GM10248 (cell line): ENCODE measurements around the gene POU2F3.
A peak's percentile ranks its signal among the peaks of the same experiment; 100 is the strongest.

Experiments used
- CTCF ChIA-PET: fragments of 300-600 bp; sonication (Branson Sonifier 250); formaldehyde crosslinking; extraction: SDS; loops from one replicate; lab custom pipeline; 2021; ENCODE audit warnings: antibody characterized with exemption; lab: Yijun Ruan, JAX
- POLR2A ChIA-PET: fragments of 350-650 bp; sonication (Branson Sonifier 250); formaldehyde crosslinking; extraction: SDS; loops from one replicate; lab custom pipeline; 2020; ENCODE audit warnings: antibody characterized with exemption; lab: Yijun Ruan, JAX
- DNase-seq: peaks from one replicate; pipeline ENCODE4 v3.0.0; 2012; ENCODE audit errors: extremely low spot score
- CTCF ChIP-seq: IDR thresholded peaks from 2 replicates; pipeline ENCODE4 v1.5.1; 2012; ENCODE audit warnings: mild to moderate bottlenecking, low read depth; ENCODE audit errors: extremely low read depth, missing control alignments, control extremely low read depth

The POU2F3 gene

GRCh38 chr11:120235024-120235628, 4.8 kb upstream of the POU2F3 start:
- POLR2A ChIA-PET, result no interaction called here
- DNase-seq, result peak; percentile 83

GRCh38 chr11:120236169-120237107, 3.5 kb upstream of the POU2F3 start:
- DNase-seq, result no peak
- CTCF ChIA-PET, result interaction anchor here (1.0 to 25.8 kb wide), 19 partner anchors 11 to 449 kb away, joined by 3 to 792 read pairs (median 11); partner anchors contain the start of gene ARHGEF12
- TF ChIP-seq CTCF, result no peak
- POLR2A ChIA-PET, result no interaction called here

More at GRCh38 chr11:120235024-120235628, 4.8 kb upstream of the POU2F3 start:
- CTCF ChIA-PET, result interaction anchor here (0.8 to 25.8 kb wide), 24 partner anchors 10 to 127 kb away, joined by 3 to 792 read pairs (median 8); partner anchors contain the start of gene ARHGEF12
- TF ChIP-seq CTCF, result peak; percentile 93

GRCh38 chr11:120238968-120239620, 846 bp upstream of the POU2F3 start:
- DNase-seq, result no peak
- CTCF ChIA-PET, result interaction anchor here (1.6 to 25.8 kb wide), 3 partner anchors 9 to 69 kb away, joined by 3 to 792 read pairs (median 219); no protein-coding TSS in a partner anchor
- POLR2A ChIA-PET, result no interaction called here

GRCh38 chr11:120240866-120241265, 926 bp downstream of the POU2F3 start:
- no peak for DNase-seq
- ChIA-PET POLR2A (no interaction called here), CTCF (interaction anchor here (1.0 to 25.8 kb wide), 2 partner anchors 9 to 59 kb away, joined by 4 to 792 read pairs; no protein-coding TSS in a partner anchor)
- no peak for TF ChIP-seq CTCF

More at GRCh38 chr11:120238968-120239620, 846 bp upstream of the POU2F3 start:
- no peak for TF ChIP-seq CTCF

- ChIA-PET CTCF (interaction anchor here (0.9 to 25.8 kb wide), 3 partner anchors 9 to 59 kb away, joined by 3 to 792 read pairs (median 4); no protein-coding TSS in a partner anchor), POLR2A (no interaction called here)
- no peak for DNase-seq
- TF ChIP-seq CTCF, result no peak
Measured at GRCh38 chr11:120241277-120241676, 1.3 kb downstream of the POU2F3 start.

- CTCF ChIA-PET, result interaction anchor here (0.8 to 25.8 kb wide), 6 partner anchors 10 to 92 kb away, joined by 3 to 792 read pairs (median 3); no protein-coding TSS in a partner anchor
- TF ChIP-seq CTCF, result no peak
- DNase-seq, result no peak
- POLR2A ChIA-PET, result no interaction called here
Measured at GRCh38 chr11:120243221-120243620, 3.3 kb downstream of the POU2F3 start.
